ENCODE data around the gene SLC38A1. TPM values are rescaled to one million over a fixed set of nuclear protein-coding genes. Genes with fewer than 3 reads are reported as not detected.
A peak's percentile ranks its signal among the peaks of the same experiment; 100 is the strongest.

SLC38A1 gene
- total RNA-seq, 1 experiment from 2014 or later: 259 TPM

DNA sequence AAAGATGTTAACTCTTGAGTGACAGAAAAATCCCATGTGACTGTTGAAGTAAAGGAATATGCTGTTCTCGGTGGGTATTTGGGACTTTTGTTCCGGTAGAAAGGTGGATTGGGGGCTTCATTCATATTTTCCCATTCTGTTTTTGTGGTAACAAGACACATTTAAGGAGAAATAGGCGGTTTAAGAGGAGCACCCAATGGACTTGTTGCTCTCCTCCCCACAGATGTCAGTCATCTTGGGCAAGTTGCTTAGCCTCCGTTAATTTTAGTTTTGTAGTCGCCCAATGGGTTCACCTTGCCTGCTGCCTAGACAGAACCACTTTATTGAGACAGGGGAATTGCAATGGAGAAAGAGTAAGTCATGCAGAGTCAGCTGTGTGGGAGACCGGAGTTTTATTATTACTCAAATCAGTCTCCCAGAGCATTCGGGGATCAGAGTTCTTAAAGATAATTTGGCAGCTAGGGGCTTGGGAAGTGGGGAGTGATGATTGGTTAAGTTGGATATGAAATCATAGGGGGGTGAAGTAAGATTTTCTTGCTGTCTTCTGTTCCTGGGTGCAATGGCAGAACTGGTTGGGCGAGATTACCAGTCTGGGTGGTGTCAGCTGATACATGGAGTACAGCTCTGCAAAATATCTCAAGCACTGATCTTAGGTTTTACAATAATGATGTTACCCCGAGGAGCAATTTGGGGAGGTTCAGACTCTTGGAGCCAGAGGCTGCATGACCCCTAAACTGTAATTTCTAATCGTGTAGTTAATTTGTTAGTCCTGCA is 50.3 kb downstream of the SLC38A1 start:
- peak in 1 of 2 experiments; percentile 31 for DNase-seq
- peaks cover 46% of the 10 kb centered on the region for H3K4me1 Mint-ChIP-seq (ENCODE audit: low read depth, unreplicated experiment)
- Histone ChIP-seq H3K36me3 (ENCODE audit: control insufficient read depth, insufficient read depth, low read length) (peaks cover 2% of the 10 kb centered on the region; the same call in 1 of the 2 replicates), H3K9me3 (no peaks in the 10 kb centered on the region), H3K27me3 (replicated peaks; ENCODE audit: control insufficient read depth, insufficient read depth, low read length) (no peaks in the 10 kb centered on the region), H3K4me3 (ENCODE audit: low read depth, low read length) (no peak overlapping the region), H3K4me1 (peaks cover 20% of the 10 kb centered on the region; the same call in 1 of the 2 replicates)
- H3K27me3 Mint-ChIP-seq (ENCODE audit: insufficient read depth, unreplicated experiment): no peaks in the 10 kb centered on the region
- TF ChIP-seq, protein P1, sequence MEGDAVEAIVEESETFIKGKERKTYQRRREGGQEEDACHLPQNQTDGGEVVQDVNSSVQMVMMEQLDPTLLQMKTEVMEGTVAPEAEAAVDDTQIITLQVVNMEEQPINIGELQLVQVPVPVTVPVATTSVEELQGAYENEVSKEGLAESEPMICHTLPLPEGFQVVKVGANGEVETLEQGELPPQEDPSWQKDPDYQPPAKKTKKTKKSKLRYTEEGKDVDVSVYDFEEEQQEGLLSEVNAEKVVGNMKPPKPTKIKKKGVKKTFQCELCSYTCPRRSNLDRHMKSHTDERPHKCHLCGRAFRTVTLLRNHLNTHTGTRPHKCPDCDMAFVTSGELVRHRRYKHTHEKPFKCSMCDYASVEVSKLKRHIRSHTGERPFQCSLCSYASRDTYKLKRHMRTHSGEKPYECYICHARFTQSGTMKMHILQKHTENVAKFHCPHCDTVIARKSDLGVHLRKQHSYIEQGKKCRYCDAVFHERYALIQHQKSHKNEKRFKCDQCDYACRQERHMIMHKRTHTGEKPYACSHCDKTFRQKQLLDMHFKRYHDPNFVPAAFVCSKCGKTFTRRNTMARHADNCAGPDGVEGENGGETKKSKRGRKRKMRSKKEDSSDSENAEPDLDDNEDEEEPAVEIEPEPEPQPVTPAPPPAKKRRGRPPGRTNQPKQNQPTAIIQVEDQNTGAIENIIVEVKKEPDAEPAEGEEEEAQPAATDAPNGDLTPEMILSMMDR (IDR thresholded peaks at IDR 0.05; ENCODE audit: insufficient read depth in 1 of 2, low read depth in 1 of 2, low read length in 1 of 2, severe bottlenecking in 1 of 2, unreplicated experiment in 1 of 2): no peak
- peaks cover 82% of the 10 kb centered on the region for H3K36me3 Mint-ChIP-seq (ENCODE audit: insufficient read depth, unreplicated experiment)
- POLR2A ChIA-PET: no interaction called here
- intact Hi-C loops (cut with micrococcal nuclease; ENCODE audit: unreplicated experiment): no loop called here
- H3K9me3 Mint-ChIP-seq (ENCODE audit: unreplicated experiment): no peaks in the 10 kb centered on the region
- no TSS peak for BruUV-seq (replicated peaks)
- H3K4me3 Mint-ChIP-seq (ENCODE audit: unreplicated experiment): no peak overlapping the region
- CTCF ChIA-PET: no interaction called here
- H3K27ac Mint-ChIP-seq (ENCODE audit: unreplicated experiment): peak overlapping the region; percentile 14

DNA sequence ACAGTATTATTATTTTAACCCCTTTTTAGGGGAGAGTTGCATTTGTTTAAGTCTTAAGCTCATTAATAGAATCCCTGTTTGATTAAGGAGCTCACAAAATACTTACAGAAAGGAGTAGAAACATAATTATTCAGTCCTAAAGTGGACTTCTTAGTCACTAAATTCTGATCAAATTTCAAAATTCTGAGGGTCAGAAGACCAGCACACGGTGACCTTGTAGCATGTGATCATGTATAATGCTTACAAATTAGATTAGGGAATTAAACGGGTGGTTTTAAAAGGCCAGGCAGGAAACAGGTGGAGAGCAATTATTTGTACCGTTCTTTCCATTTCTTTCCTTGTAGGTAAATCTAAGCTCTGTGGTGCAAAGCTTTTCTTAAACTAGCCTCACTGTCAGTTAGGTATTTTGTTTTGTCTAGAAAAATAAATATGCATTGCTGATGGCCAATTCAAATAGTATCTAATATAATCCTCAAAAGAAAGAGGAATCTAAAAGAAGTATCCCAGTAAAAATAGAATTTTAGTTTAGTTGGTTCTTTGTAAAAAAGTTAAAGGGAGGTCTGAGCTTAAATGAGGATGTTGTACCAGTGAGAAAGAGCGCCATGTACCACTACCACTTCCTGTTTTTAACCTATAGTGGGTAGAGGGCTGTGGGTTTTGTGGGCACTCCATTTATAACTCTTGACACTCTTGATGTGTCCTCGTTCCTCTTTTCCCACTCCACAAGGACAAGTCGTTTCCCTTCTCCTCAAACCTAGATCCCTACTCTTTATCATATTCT is 51.1 kb downstream of the SLC38A1 start:
- Mint-ChIP-seq H3K9me3 (ENCODE audit: unreplicated experiment) (no peaks in the 10 kb centered on the region), H3K4me1 (ENCODE audit: low read depth, unreplicated experiment) (peaks cover 50% of the 10 kb centered on the region), H3K36me3 (ENCODE audit: insufficient read depth, unreplicated experiment) (peaks cover 82% of the 10 kb centered on the region), H3K4me3 (ENCODE audit: unreplicated experiment) (no peak overlapping the region), H3K27ac (ENCODE audit: unreplicated experiment) (no peak overlapping the region), H3K27me3 (ENCODE audit: insufficient read depth, unreplicated experiment) (no peaks in the 10 kb centered on the region)
- no peak for DNase-seq
- ChIA-PET CTCF (no interaction called here), POLR2A (no interaction called here)
- Histone ChIP-seq H3K9me3 (no peaks in the 10 kb centered on the region), H3K4me3 (ENCODE audit: low read depth, low read length) (no peak overlapping the region), H3K36me3 (ENCODE audit: control insufficient read depth, insufficient read depth, low read length) (peaks cover 2% of the 10 kb centered on the region; the same call in 1 of the 2 replicates), H3K27me3 (replicated peaks; ENCODE audit: control insufficient read depth, insufficient read depth, low read length) (no peaks in the 10 kb centered on the region), H3K4me1 (peaks cover 20% of the 10 kb centered on the region; the same call in 1 of the 2 replicates)
- TF ChIP-seq, protein P1 (IDR thresholded peaks at IDR 0.05; ENCODE audit: insufficient read depth in 1 of 2, low read depth in 1 of 2, low read length in 1 of 2, severe bottlenecking in 1 of 2, unreplicated experiment in 1 of 2): no peak
- intact Hi-C loops (cut with micrococcal nuclease; ENCODE audit: unreplicated experiment): no loop called here
- no TSS peak for BruUV-seq (replicated peaks)

DNA sequence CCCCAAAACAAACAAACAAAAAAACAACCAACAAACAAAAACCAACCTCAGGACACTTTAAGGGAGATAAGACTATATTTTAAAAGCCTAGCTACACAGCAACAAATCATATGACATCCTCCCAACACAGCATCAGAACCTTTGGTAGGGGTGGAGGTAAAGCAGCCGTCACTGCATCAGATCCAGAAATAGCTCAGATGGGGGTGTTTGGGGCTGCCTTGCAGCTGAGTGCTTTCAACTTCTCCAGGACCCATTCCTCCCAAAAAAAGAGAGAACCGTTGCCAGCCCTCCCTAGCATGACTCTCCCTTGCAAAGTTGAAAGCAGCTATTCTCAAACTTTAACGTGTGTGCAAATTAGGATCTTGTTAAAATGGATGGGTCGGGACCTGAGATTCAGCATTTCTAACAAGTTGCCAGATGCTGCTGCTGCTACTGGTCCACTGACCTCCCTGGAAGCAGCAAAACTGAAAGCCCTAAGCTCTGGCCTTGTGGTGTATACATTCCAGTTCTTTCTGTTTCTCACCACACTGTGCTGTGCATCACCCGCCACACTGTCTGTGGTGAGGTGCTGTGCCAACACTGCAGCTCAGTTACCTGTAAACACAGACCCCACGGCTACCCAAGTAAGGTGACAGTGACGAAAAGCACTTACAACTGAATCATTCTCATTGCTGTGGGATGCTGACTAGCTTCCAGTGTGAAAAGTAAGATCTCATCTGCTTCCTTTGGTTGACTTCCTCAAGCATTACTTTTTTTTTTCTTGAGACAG is 54.0 kb downstream of the SLC38A1 start:
- POLR2A ChIA-PET: no interaction called here
- no TSS peak for BruUV-seq (replicated peaks)
- TF ChIP-seq, protein P1 (IDR thresholded peaks at IDR 0.05; ENCODE audit: insufficient read depth in 1 of 2, low read depth in 1 of 2, low read length in 1 of 2, severe bottlenecking in 1 of 2, unreplicated experiment in 1 of 2): no peak

More for the DNA sequence above, 54.0 kb downstream of the SLC38A1 start:
- no peaks in the 10 kb centered on the region for H3K27me3 Mint-ChIP-seq (ENCODE audit: insufficient read depth, unreplicated experiment)
- no peaks in the 10 kb centered on the region for H3K9me3 Mint-ChIP-seq (ENCODE audit: unreplicated experiment)
- H3K36me3 ChIP-seq (ENCODE audit: control insufficient read depth, insufficient read depth, low read length): 0 out of 2 replicates have a peak, but pooled peaks cover 2% of the 10 kb centered on the region
- no peak overlapping the region for H3K27ac Mint-ChIP-seq (ENCODE audit: unreplicated experiment)
- H3K4me1 Mint-ChIP-seq (ENCODE audit: low read depth, unreplicated experiment): peaks cover 31% of the 10 kb centered on the region
- peaks cover 10% of the 10 kb centered on the region; the same call in 1 of the 2 replicates for H3K4me1 ChIP-seq
- H3K36me3 Mint-ChIP-seq (ENCODE audit: insufficient read depth, unreplicated experiment): peaks cover 82% of the 10 kb centered on the region
- no peak overlapping the region for H3K4me3 Mint-ChIP-seq (ENCODE audit: unreplicated experiment)
- no peak for DNase-seq
- intact Hi-C loops (cut with micrococcal nuclease; ENCODE audit: unreplicated experiment): no loop called here
- no peak overlapping the region for H3K4me3 ChIP-seq (ENCODE audit: low read depth, low read length)
- CTCF ChIA-PET: no interaction called here
- no peaks in the 10 kb centered on the region for H3K27me3 ChIP-seq (replicated peaks; ENCODE audit: control insufficient read depth, insufficient read depth, low read length)
- no peaks in the 10 kb centered on the region for H3K9me3 ChIP-seq
